ENCODE results near the gene HOXD9. TPM values are rescaled to one million over a fixed set of nuclear protein-coding genes. Genes with fewer than 3 reads are reported as not detected.

Gene HOXD9
- total RNA-seq, 1 experiment from 2014 or later: not detected

GRCh38 chr2:176090862-176091261 is 31.7 kb upstream of the HOXD9 start:
- intact Hi-C loops (cut with micrococcal nuclease): loop anchor here (10.0 kb wide), 1 partner anchor 1056 kb away; no protein-coding TSS in a partner anchor

DNA sequence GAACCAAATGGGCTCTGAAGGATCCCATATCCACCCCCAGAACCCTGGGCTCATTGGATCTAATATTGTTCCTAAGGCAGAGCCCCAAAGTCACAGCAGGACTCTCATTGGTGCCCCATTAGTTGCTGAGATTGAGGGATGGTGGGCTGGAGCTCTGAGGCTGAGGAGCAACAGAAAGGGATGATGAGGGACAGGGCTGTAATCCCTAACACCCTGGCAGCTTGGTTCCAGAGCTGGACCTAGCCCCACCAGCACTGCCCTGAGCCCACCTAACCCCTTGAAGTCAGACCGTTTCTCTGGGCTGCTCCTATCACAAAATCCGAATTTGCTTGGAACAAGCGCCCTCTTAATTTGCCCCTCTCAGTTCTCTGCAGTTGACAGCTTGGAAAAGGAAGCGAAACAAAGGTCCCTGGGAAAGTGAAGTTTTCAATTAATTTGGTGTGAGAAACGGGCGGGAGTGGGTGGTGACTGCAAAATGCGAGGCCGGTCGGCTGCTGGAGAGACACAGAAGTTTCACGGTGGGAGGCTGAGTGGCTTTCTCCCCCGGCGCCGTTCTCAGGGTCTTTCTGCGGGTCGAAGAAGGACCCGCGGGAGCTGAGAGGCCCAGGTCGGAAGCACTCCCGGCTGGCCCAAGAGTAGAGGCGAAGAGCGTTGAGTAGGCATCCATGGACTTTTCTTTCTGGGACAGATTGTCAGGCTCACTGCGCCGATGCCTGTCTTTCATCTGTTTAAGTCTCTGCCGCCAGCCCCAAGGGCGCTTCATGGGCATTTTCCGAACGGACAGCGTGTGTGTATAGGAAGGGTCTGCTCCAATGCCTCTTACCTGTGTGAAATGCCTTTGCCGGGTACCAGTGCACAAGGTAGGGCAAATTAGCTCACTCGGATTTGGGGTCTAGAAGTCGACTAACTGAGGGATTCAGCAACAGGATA is 30.9 kb upstream of the HOXD9 start:
- no peaks in the 10 kb centered on the region for H3F3A ChIP-seq (ENCODE audit: low read length, unreplicated experiment)
- H3K27me3 ChIP-seq (ENCODE audit: low read length): peaks cover 40% of the 10 kb centered on the region
- H3K79me2 ChIP-seq (ENCODE audit: low read length): no peaks in the 10 kb centered on the region
- no peaks in the 10 kb centered on the region for H3K9me2 ChIP-seq (replicated peaks; ENCODE audit: low read length)
- ATAC-seq: no peak
- DNase-seq: no peak
- TF ChIP-seq CTCF (conservative IDR thresholded peaks at IDR 0.05; ENCODE audit: low read depth, low read length) (no peak), EZH2 (IDR thresholded peaks at IDR 0.05; ENCODE audit: low read length, unreplicated experiment) (no peak), EZH2phosphoT487 (IDR thresholded peaks at IDR 0.05; ENCODE audit: borderline replicate concordance, low read length) (no peak)
- POLR2A ChIA-PET (ENCODE audit: unreplicated experiment): interaction anchor here (0.6 kb wide), 1 partner anchor 224 kb away, joined by 3 read pairs; no protein-coding TSS in a partner anchor
- H3K9me3 ChIP-seq (ENCODE audit: low read length): no peaks in the 10 kb centered on the region
- CTCF ChIA-PET: no interaction called here
- no peak overlapping the region for H3K27ac ChIP-seq (ENCODE audit: low read length)
- H3K4me1 ChIP-seq (ENCODE audit: insufficient read depth, low read length): peaks cover 7% of the 10 kb centered on the region; the same call in 1 of the 2 replicates
- H3K4me2 ChIP-seq (ENCODE audit: low read length): no peak overlapping the region
- no peak overlapping the region for H3K4me3 ChIP-seq (ENCODE audit: low read length)
- intact Hi-C loops (cut with micrococcal nuclease): loop anchor here (10.0 kb wide), 1 partner anchor 1057 kb away; no protein-coding TSS in a partner anchor
- no peaks in the 10 kb centered on the region for H4K20me1 ChIP-seq (ENCODE audit: low read length)
- no peak overlapping the region for H2AFZ ChIP-seq (ENCODE audit: low read length)
- H3K9ac ChIP-seq (ENCODE audit: low read length): no peak overlapping the region
- BruUV-seq (replicated peaks): no TSS peak
- H3K36me3 ChIP-seq (ENCODE audit: low read depth, low read length): no peaks in the 10 kb centered on the region

More at GRCh38 chr2:176090862-176091261, 31.7 kb upstream of the HOXD9 start:
- Histone ChIP-seq H3K79me2 (ENCODE audit: low read length) (no peaks in the 10 kb centered on the region), H3K4me2 (ENCODE audit: low read length) (no peak overlapping the region), H4K20me1 (ENCODE audit: low read length) (no peaks in the 10 kb centered on the region), H3F3A (ENCODE audit: low read length, unreplicated experiment) (no peaks in the 10 kb centered on the region), H3K4me1 (ENCODE audit: insufficient read depth, low read length) (peaks cover 10% of the 10 kb centered on the region), H3K4me3 (ENCODE audit: low read length) (no peak overlapping the region), H3K27ac (ENCODE audit: low read length) (no peak overlapping the region), H3K27me3 (ENCODE audit: low read length) (peaks cover 44% of the 10 kb centered on the region), H3K9me3 (ENCODE audit: low read length) (no peaks in the 10 kb centered on the region), H3K9ac (ENCODE audit: low read length) (no peak overlapping the region), H3K36me3 (ENCODE audit: low read depth, low read length) (no peaks in the 10 kb centered on the region), H3K9me2 (replicated peaks; ENCODE audit: low read length) (no peaks in the 10 kb centered on the region), H2AFZ (ENCODE audit: low read length) (no peak overlapping the region)
- TF ChIP-seq EZH2 (IDR thresholded peaks at IDR 0.05; ENCODE audit: low read length, unreplicated experiment) (no peak), CTCF (conservative IDR thresholded peaks at IDR 0.05; ENCODE audit: low read depth, low read length) (no peak)
- BruUV-seq (replicated peaks): no TSS peak
- CTCF ChIA-PET: no interaction called here
- POLR2A ChIA-PET (ENCODE audit: unreplicated experiment): no interaction called here
- DNase-seq (no peak), ATAC-seq (no peak)

All from PC-3 (cell line).